Endometrial microvascular endothelial cells (primary cell): Measurements from ENCODE around the gene CACNA1A. TPM values are rescaled to one million over a fixed set of nuclear protein-coding genes. Genes with fewer than 3 reads are reported as not detected.
"Not testable (repeated sequence)": the region's sequence is repeated elsewhere in the genome, so short reads cannot be mapped to it uniquely, and the experiment has no call there.

Experiments used
- in situ Hi-C: cut with HindIII; loops from 2 replicates; pipeline ENCODE4 v1.10.0; 2017; ENCODE audit warnings: low sequenced_read_pairs, low pct_unique_long_range_greater_than_20kb; ENCODE audit errors: inconsistent ontology term
- total RNA-seq: library from RNA; depleted of rRNA; stranded (reverse); fragments of >200 nt; gene quantifications from one replicate; pipeline ENCODE4 v1.2.3, GENCODE V29; 2015; ENCODE audit errors: inconsistent ontology term

CACNA1A gene
- total RNA-seq, 1 donor from 2014 or later = not detected

GRCh38 chr19:13220847-13221246 is 285.4 kb downstream of the CACNA1A start:
- in situ Hi-C loops = no loop called here

- in situ Hi-C loops = no loop called here
Measured at GRCh38 chr19:13215572-13216380, 290.5 kb downstream of the CACNA1A start.

- in situ Hi-C loops = no loop called here
Measured at GRCh38 chr19:13214036-13214730, 292.1 kb downstream of the CACNA1A start.

- in situ Hi-C loops = no loop called here
Measured at GRCh38 chr19:13212759-13213330, 293.4 kb downstream of the CACNA1A start.

- in situ Hi-C loops = no loop called here
Measured at GRCh38 chr19:13211426-13212308, 294.6 kb downstream of the CACNA1A start.

- in situ Hi-C loops = no loop called here
Measured at GRCh38 chr19:13210941-13211340, 295.3 kb downstream of the CACNA1A start.

GRCh38 chr19:13210339-13210775 is 295.9 kb downstream of the CACNA1A start:
- in situ Hi-C loops = no loop called here

GRCh38 chr19:13209484-13210338 is 296.6 kb downstream of the CACNA1A start:
- in situ Hi-C loops = no loop called here

GRCh38 chr19:13208672-13209483 is 297.4 kb downstream of the CACNA1A start:
- in situ Hi-C loops = no loop called here

- in situ Hi-C loops = no loop called here
Measured at GRCh38 chr19:13207846-13208671, 298.2 kb downstream of the CACNA1A start.

GRCh38 chr19:13207237-13207845 is 298.9 kb downstream of the CACNA1A start:
- in situ Hi-C loops = no loop called here

GRCh38 chr19:13206587-13206986 is 299.7 kb downstream of the CACNA1A start:
- in situ Hi-C loops = no loop called here

- in situ Hi-C loops = not testable (repeated sequence)
Measured at GRCh38 chr19:13202112-13202511, 304.2 kb downstream of the CACNA1A start.

GRCh38 chr19:13198634-13199033 is 307.6 kb downstream of the CACNA1A start:
- in situ Hi-C loops = no loop called here

GRCh38 chr19:13195678-13196077 is 310.6 kb downstream of the CACNA1A start:
- in situ Hi-C loops = no loop called here
